Ovary (tissue), 9 donors: ENCODE measurements around the gene TMEM63B. TPM values are rescaled to one million over a fixed set of nuclear protein-coding genes. Genes with fewer than 3 reads are reported as not detected.
"Not testable (repeated sequence)": the region's sequence is repeated elsewhere in the genome, so short reads cannot be mapped to it uniquely, and the experiment has no call there.

Experiments
- DNase-seq, 5 donors: peaks; one replicate each; pipeline ENCODE4 v3.0.0-alpha.2; 2019 to 2020
- H3K27ac ChIP-seq, 2 donors: fragments of 200-600 bp; one replicate each; pipeline versions ENCODE4 v1.5.1 to v1.8.0; 2019 to 2022
- H3K27me3 ChIP-seq: fragments of 200-600 bp; one replicate; pipeline ENCODE4 v1.8.0; 2022
- H3K36me3 ChIP-seq: fragments of 200-600 bp; sonication (generic); one replicate; pipeline ENCODE4 v1.5.1; 2019
- H3K4me1 ChIP-seq: one replicate; pipeline ENCODE4 v1.8.1; 2013; ENCODE audit warnings: mild to moderate bottlenecking, moderate library complexity; ENCODE audit not compliant: insufficient read depth
- H3K4me3 ChIP-seq: fragments of 200-600 bp; sonication (generic); one replicate; pipeline ENCODE4 v1.5.1; 2017
- H3K9me3 ChIP-seq, 2 donors: fragments of 200-600 bp in 1 of 2; sonication (generic) in 1 of 2; one replicate each; pipeline versions ENCODE4 v1.5.1 to v1.8.1; 2013 to 2019; ENCODE audit warnings: mild to moderate bottlenecking in 1 of 2, moderate library complexity in 1 of 2
- CTCF ChIP-seq, 3 donors: fragments of 450-650 bp in 2 of 3; fragments of 200-600 bp in 1 of 3; IDR thresholded peaks; one replicate each; pipeline versions ENCODE4 v1.5.1 to v1.8.0; 2016 to 2022; ENCODE audit warnings: antibody characterized with exemption in 3 of 3, mild to moderate bottlenecking in 1 of 3
- EP300 ChIP-seq: sonication (generic); formaldehyde crosslinking; IDR thresholded peaks from one replicate; pipeline ENCODE4 v1.6.1; 2017; ENCODE audit warnings: antibody characterized with exemption
- POLR2A ChIP-seq: fragments of 450-650 bp; IDR thresholded peaks from one replicate; pipeline ENCODE4 v1.6.1; 2017; ENCODE audit warnings: antibody characterized with exemption, mild to moderate bottlenecking, moderate library complexity
- WGBS, 3 donors: extraction: QIAGEN DNeasy Blood & Tissue Kit in 1 of 3; methylation state at CpG; one replicate each; pipeline versions ENCODE4 v1.1.5 to v1.1.7; 2013 to 2017; 5-methylcytosine and 5-hydroxymethylcytosine counted together
- intact Hi-C, 4 donors: fragments of 100-400 bp; cut with DNase I; formaldehyde crosslinking; loops; one replicate each; pipeline versions ENCODE4 v1.11.0 to v1.15.1; 2022 to 2023
- polyA plus RNA-seq, 2 donors: library from polyadenylated mRNA; stranded (reverse); fragments of 200-250 nt in 1 of 2; fragments of 350-450 nt in 1 of 2; fragmentation: Illumina TruSeq in 1 of 2; extraction: RNeasy Lipid Tissue Mini Kit (QIAGEN cat#74804) in 1 of 2; gene quantifications; one replicate each; pipeline ENCODE4 v1.2.3, GENCODE V29; 2013 to 2014
- total RNA-seq, 7 donors: library from RNA; depleted of rRNA in 2 of 7; stranded (reverse); fragments of >200 nt in 2 of 7; fragmentation: NEBNext Ultra II Directional in 3 of 7; extraction: Animal tissue kit (Norgen Biotek cat#: 25700) in 3 of 7; gene quantifications; one replicate each; pipeline versions ENCODE4 v1.1.0 to v1.2.4, GENCODE V29; 2016 to 2023
- donor health status: DM: no; HTN: no; CAD: no; lungs with moderate emphysema.
- donor health status: DM: no; HTN: no; CAD: no.
- donor health status: Bipolar disorder and iron deficiency.
- donor health status: DM: yes; HTN: yes; CAD: no.
- donor health status: DM: no; HTN: no; CAD: no.
- donor health status: DM: yes; HTN: yes; CAD: no.

TMEM63B gene
- total and polyA plus RNA-seq, 9 donors: 7.5 to 25.7 (median 16.5) TPM

GRCh38 chr6:44093066-44093465, 34.3 kb upstream of the TMEM63B start:
- Histone ChIP-seq H3K9me3 (no peaks in the 10 kb centered on the region), H3K27ac (no peak overlapping the region), H3K27me3 (no peaks in the 10 kb centered on the region), H3K36me3 (no peaks in the 10 kb centered on the region), H3K4me1 (no peaks in the 10 kb centered on the region), H3K4me3 (no peak overlapping the region)
- WGBS, 3 donors: 78 to 85% (median 79%) methylated on average over 5 of the region's 5 CpGs
- no peak for TF ChIP-seq CTCF (IDR thresholded peaks at IDR 0.05)
- TF ChIP-seq POLR2A: no peak
- no peak for TF ChIP-seq EP300
- no peak for DNase-seq
- intact Hi-C loops: loop anchor here in 1 of 4 donors (10.0 kb wide), 1 partner anchor 242 kb away; no protein-coding TSS in a partner anchor

GRCh38 chr6:44093750-44094402, 33.5 kb upstream of the TMEM63B start:
- no peak for TF ChIP-seq EP300
- TF ChIP-seq CTCF (IDR thresholded peaks at IDR 0.05): no peak
- no peak for TF ChIP-seq POLR2A
- no peaks in the 10 kb centered on the region for H3K36me3 ChIP-seq
- DNase-seq: no peak
- intact Hi-C loops: loop anchor here in 1 of 4 donors (10.0 kb wide), 1 partner anchor 241 kb away; no protein-coding TSS in a partner anchor
- H3K9me3 ChIP-seq: no peaks in the 10 kb centered on the region
- H3K27me3 ChIP-seq: no peaks in the 10 kb centered on the region
- H3K4me3 ChIP-seq: no peak overlapping the region
- H3K27ac ChIP-seq: no peak overlapping the region
- H3K4me1 ChIP-seq: no peaks in the 10 kb centered on the region
- WGBS, 3 donors: 84 to 90% (median 89%) methylated on average over 6 of the region's 6 CpGs

GRCh38 chr6:44094403-44095242, 32.7 kb upstream of the TMEM63B start:
- no peak for TF ChIP-seq POLR2A
- TF ChIP-seq CTCF (IDR thresholded peaks at IDR 0.05): no peak
- TF ChIP-seq EP300: no peak
- no peak for DNase-seq
- Histone ChIP-seq H3K27me3 (no peaks in the 10 kb centered on the region), H3K9me3 (no peaks in the 10 kb centered on the region), H3K36me3 (no peaks in the 10 kb centered on the region), H3K27ac (no peak overlapping the region), H3K4me3 (no peak overlapping the region), H3K4me1 (no peaks in the 10 kb centered on the region)
- WGBS, 3 donors: 86 to 88% (median 87%) methylated on average over 10 of the region's 10 CpGs
- intact Hi-C loops: loop anchor here in 2 of 4 donors (5.0 to 10.0 kb wide), 2 partner anchors 58 to 240 kb away; no protein-coding TSS in a partner anchor

- not testable (repeated sequence) for DNase-seq, H3K9me3 ChIP-seq, H3K4me1 ChIP-seq, H3K27me3 ChIP-seq, H3K27ac ChIP-seq, H3K4me3 ChIP-seq, H3K36me3 ChIP-seq
- 86 to 87% (median 87%) methylated on average over 6 of the region's 6 CpGs for WGBS, 3 donors
- intact Hi-C loops: loop anchor here in 2 of 4 donors (5.0 to 10.0 kb wide), 2 partner anchors 57 to 240 kb away; no protein-coding TSS in a partner anchor
These were observed 32.1 kb upstream of the TMEM63B start for GRCh38 chr6:44095243-44095623.
